ENCODE results near the gene CCDC177.

DNA sequence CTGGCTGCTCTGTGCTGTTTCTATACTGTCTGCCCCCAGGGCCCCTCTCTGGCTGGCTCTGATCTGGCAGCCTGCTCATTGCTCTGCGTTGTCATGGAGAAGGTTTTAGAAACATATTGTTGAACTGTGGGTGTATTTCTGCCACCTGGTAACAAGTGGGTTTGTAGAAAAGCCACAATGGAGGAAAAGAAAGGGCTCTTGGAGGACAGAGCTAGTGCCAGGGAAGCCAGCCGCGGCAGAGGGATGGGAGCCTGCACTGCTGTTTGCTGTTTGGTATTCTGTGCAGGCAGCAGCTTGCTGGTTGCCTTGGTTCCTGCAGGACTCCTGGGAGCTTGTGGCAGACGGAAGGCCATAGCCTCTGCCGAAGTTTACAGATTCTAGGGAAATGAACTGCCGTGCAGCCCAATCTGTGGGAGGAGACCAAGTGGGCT lies 15.1 kb downstream of the CCDC177 start:
- TF ChIP-seq, protein P1, sequence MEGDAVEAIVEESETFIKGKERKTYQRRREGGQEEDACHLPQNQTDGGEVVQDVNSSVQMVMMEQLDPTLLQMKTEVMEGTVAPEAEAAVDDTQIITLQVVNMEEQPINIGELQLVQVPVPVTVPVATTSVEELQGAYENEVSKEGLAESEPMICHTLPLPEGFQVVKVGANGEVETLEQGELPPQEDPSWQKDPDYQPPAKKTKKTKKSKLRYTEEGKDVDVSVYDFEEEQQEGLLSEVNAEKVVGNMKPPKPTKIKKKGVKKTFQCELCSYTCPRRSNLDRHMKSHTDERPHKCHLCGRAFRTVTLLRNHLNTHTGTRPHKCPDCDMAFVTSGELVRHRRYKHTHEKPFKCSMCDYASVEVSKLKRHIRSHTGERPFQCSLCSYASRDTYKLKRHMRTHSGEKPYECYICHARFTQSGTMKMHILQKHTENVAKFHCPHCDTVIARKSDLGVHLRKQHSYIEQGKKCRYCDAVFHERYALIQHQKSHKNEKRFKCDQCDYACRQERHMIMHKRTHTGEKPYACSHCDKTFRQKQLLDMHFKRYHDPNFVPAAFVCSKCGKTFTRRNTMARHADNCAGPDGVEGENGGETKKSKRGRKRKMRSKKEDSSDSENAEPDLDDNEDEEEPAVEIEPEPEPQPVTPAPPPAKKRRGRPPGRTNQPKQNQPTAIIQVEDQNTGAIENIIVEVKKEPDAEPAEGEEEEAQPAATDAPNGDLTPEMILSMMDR (conservative IDR thresholded peaks at IDR 0.05; ENCODE audit: low read depth, low read length) = no peak
- TF ChIP-seq EZH2 (IDR thresholded peaks at IDR 0.05; ENCODE audit: borderline replicate concordance, low read depth, low read length, poor library complexity, severe bottlenecking) = no peak
